Stimulated activated CD4-positive, alpha-beta T cell treated with anti-CD3 and anti-CD28 coated beads, Interleukin-15, amount 100 ng/mL, for 48 hours (primary cell): ENCODE data around the gene AXIN1.
"Not testable (repeated sequence)": the region's sequence is repeated elsewhere in the genome, so short reads cannot be mapped to it uniquely, and the experiment has no call there.

Source experiments
- DNase-seq, 2 donors: peaks; one replicate each; pipeline ENCODE4 v3.0.0-alpha.2; 2020; ENCODE audit warnings: low read depth in 2 of 2

The AXIN1 gene

GRCh38 chr16:352547-353403, at the start of gene AXIN1:
Gene AXIN1 (minus strand): TSS chr16:352723. CDS start chr16:347025, 5,698 bp downstream.
- DNase-seq: peak; percentile 100

- DNase-seq: peak; percentile 95 to 98
Measured at GRCh38 chr16:401468-402348, 49.2 kb upstream of the AXIN1 start, which contains the start of gene DECR2. Gene DECR2 (plus strand): TSS chr16:401885. CDS start chr16:401964, 79 bp downstream.

- DNase-seq: no peak
Measured at GRCh38 chr16:400061-400591, 47.6 kb upstream of the AXIN1 start.

- DNase-seq: no peak
Measured at GRCh38 chr16:399340-400019, 47.0 kb upstream of the AXIN1 start.

- no peak for DNase-seq
Measured at GRCh38 chr16:398561-399339, 46.2 kb upstream of the AXIN1 start.

- DNase-seq: no peak
Measured at GRCh38 chr16:397736-398332, 45.3 kb upstream of the AXIN1 start.

GRCh38 chr16:397135-397661, 44.7 kb upstream of the AXIN1 start, which contains the start of gene NME4:
Gene NME4 (plus strand): TSS chr16:397199. CDS start chr16:397223, 24 bp downstream.
- DNase-seq: no peak

- DNase-seq: no peak
Measured at GRCh38 chr16:396605-397004, 44.1 kb upstream of the AXIN1 start.

- no peak for DNase-seq
Measured at GRCh38 chr16:396199-396598, 43.7 kb upstream of the AXIN1 start.

GRCh38 chr16:392450-393030, 40.0 kb upstream of the AXIN1 start:
- no peak for DNase-seq

GRCh38 chr16:391885-392335, 39.4 kb upstream of the AXIN1 start:
- DNase-seq: peak; percentile 77 to 78

GRCh38 chr16:389352-389751, 36.8 kb upstream of the AXIN1 start:
- DNase-seq: no peak

- not testable (repeated sequence) for DNase-seq
Measured at GRCh38 chr16:387761-388666, 35.5 kb upstream of the AXIN1 start.

GRCh38 chr16:386641-387156, 34.2 kb upstream of the AXIN1 start:
- DNase-seq: no peak

GRCh38 chr16:383326-384051, 31.0 kb upstream of the AXIN1 start:
- no peak for DNase-seq

GRCh38 chr16:381789-382717, 29.5 kb upstream of the AXIN1 start, which contains the start of gene PGAP6:
Gene PGAP6 (minus strand): TSS chr16:381978. CDS start chr16:381821, 157 bp downstream.
- DNase-seq: peak in 1 of 2 donors; percentile 55
